ENCODE results near the gene YDJC. TPM values are rescaled to one million over a fixed set of nuclear protein-coding genes. Genes with fewer than 3 reads are reported as not detected.
A peak's percentile ranks its signal among the peaks of the same experiment; 100 is the strongest.

Gene YDJC
- total and polyA plus RNA-seq, 9 of the 15 experiments (the other 6 are each of a cell fraction or from before 2014, with no cell fraction given) = 13.5 to 871 (median 164) TPM

GRCh38 chr22:21587803-21588611 lies 41.8 kb downstream of the YDJC start (continued):
- TF ChIP-seq, protein P1, sequence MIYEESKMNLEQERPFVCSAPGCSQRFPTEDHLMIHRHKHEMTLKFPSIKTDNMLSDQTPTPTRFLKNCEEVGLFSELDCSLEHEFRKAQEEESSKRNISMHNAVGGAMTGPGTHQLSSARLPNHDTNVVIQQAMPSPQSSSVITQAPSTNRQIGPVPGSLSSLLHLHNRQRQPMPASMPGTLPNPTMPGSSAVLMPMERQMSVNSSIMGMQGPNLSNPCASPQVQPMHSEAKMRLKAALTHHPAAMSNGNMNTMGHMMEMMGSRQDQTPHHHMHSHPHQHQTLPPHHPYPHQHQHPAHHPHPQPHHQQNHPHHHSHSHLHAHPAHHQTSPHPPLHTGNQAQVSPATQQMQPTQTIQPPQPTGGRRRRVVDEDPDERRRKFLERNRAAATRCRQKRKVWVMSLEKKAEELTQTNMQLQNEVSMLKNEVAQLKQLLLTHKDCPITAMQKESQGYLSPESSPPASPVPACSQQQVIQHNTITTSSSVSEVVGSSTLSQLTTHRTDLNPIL (CRISPR knock-in tag; IDR thresholded peaks at IDR 0.05) = no peak
- TF ChIP-seq, protein P2, sequence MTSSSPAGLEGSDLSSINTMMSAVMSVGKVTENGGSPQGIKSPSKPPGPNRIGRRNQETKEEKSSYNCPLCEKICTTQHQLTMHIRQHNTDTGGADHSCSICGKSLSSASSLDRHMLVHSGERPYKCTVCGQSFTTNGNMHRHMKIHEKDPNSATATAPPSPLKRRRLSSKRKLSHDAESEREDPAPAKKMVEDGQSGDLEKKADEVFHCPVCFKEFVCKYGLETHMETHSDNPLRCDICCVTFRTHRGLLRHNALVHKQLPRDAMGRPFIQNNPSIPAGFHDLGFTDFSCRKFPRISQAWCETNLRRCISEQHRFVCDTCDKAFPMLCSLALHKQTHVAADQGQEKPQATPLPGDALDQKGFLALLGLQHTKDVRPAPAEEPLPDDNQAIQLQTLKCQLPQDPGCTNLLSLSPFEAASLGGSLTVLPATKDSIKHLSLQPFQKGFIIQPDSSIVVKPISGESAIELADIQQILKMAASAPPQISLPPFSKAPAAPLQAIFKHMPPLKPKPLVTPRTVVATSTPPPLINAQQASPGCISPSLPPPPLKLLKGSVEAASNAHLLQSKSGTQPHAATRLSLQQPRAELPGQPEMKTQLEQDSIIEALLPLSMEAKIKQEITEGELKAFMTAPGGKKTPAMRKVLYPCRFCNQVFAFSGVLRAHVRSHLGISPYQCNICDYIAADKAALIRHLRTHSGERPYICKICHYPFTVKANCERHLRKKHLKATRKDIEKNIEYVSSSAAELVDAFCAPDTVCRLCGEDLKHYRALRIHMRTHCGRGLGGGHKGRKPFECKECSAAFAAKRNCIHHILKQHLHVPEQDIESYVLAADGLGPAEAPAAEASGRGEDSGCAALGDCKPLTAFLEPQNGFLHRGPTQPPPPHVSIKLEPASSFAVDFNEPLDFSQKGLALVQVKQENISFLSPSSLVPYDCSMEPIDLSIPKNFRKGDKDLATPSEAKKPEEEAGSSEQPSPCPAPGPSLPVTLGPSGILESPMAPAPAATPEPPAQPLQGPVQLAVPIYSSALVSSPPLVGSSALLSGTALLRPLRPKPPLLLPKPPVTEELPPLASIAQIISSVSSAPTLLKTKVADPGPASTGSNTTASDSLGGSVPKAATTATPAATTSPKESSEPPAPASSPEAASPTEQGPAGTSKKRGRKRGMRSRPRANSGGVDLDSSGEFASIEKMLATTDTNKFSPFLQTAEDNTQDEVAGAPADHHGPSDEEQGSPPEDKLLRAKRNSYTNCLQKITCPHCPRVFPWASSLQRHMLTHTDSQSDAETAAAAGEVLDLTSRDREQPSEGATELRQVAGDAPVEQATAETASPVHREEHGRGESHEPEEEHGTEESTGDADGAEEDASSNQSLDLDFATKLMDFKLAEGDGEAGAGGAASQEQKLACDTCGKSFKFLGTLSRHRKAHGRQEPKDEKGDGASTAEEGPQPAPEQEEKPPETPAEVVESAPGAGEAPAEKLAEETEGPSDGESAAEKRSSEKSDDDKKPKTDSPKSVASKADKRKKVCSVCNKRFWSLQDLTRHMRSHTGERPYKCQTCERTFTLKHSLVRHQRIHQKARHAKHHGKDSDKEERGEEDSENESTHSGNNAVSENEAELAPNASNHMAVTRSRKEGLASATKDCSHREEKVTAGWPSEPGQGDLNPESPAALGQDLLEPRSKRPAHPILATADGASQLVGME (CRISPR knock-in tag; IDR thresholded peaks at IDR 0.05) = no peak; the same call in none of the 2 replicates
- TF ChIP-seq U2AF1 (optimal IDR thresholded peaks at IDR 0.05; ENCODE audit: low read depth, low read length) (no peak), FOS (IDR thresholded peaks at IDR 0.05; ENCODE audit: extremely low read depth, insufficient read length) (no peak), CEBPZ (IDR thresholded peaks at IDR 0.05; ENCODE audit: borderline replicate concordance, low read depth, low read length) (no peak), MTA2 (IDR thresholded peaks at IDR 0.05; ENCODE audit: low read depth) (no peak), ILF3 (IDR thresholded peaks at IDR 0.05; ENCODE audit: borderline replicate concordance) (no peak), TARDBP (IDR thresholded peaks at IDR 0.05) (no peak), DIDO1 (tag; IDR thresholded peaks at IDR 0.05; ENCODE audit: low read depth) (no peak), NCOA6 (IDR thresholded peaks at IDR 0.05) (no peak), MAFF (IDR thresholded peaks at IDR 0.05; ENCODE audit: low read length) (no peak; the same call in 1 of the 2 replicates), ZKSCAN1 (IDR thresholded peaks at IDR 0.05; ENCODE audit: low read depth, low read length) (no peak), TEAD1 (CRISPR knock-in tag; IDR thresholded peaks at IDR 0.05) (peak in 1 of 2 experiments; percentile 82; a peak in 2 of 4 replicates), WHSC1 (IDR thresholded peaks at IDR 0.05; ENCODE audit: low read length) (peak; percentile 36)
- TF ChIP-seq, protein P3, sequence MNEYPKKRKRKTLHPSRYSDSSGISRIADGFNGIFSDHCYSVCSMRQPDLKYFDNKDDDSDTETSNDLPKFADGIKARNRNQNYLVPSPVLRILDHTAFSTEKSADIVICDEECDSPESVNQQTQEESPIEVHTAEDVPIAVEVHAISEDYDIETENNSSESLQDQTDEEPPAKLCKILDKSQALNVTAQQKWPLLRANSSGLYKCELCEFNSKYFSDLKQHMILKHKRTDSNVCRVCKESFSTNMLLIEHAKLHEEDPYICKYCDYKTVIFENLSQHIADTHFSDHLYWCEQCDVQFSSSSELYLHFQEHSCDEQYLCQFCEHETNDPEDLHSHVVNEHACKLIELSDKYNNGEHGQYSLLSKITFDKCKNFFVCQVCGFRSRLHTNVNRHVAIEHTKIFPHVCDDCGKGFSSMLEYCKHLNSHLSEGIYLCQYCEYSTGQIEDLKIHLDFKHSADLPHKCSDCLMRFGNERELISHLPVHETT (CRISPR knock-in tag; conservative IDR thresholded peaks at IDR 0.05 in 1 of 2, IDR thresholded peaks at IDR 0.05 in 1 of 2) = no peak

Measured in K562 (cell line).